Measurements from ENCODE around the gene SUN2. TPM values are rescaled to one million over a fixed set of nuclear protein-coding genes. Genes with fewer than 3 reads are reported as not detected.

SUN2 gene
- total RNA-seq, 3 donors from 2014 or later = 173 to 577 (median 266) TPM

GRCh38 chr22:38684895-38685294 lies 70.9 kb downstream of the SUN2 start:
- TF ChIP-seq POLR2A (IDR thresholded peaks at IDR 0.05) (no peak), POLR2AphosphoS5 (IDR thresholded peaks at IDR 0.05) (no peak), CTCF (IDR thresholded peaks at IDR 0.05) (no peak)
- Histone ChIP-seq H3K4me1 (no peaks in the 10 kb centered on the region), H3K36me3 (no peaks in the 10 kb centered on the region), H3K4me3 (no peak overlapping the region), H3K27me3 (no peaks in the 10 kb centered on the region), H3K9me3 (no peaks in the 10 kb centered on the region), H3K27ac (no peak overlapping the region)
- intact Hi-C loops (cut with DNase I; ENCODE audit: low total_unique reads) = no loop called here
- DNase-seq (ENCODE audit: low spot score in 2 of 2) = peak in 1 of 2 donors; percentile 27

Other genes with a start within 250 kb of the SUN2 start
- 1,000 to 10,000 TPM in 1 of 3 donors, 100 to 1,000 TPM in 2; 586 to 1,018 (median 961) TPM for gene DDX17, start 249.7 kb downstream of the SUN2 start, total RNA-seq
- 1 to 10 TPM; 1.6 to 3.3 (median 2.9) TPM for gene DMC1, start 185.8 kb downstream of the SUN2 start, total RNA-seq
- 1 to 10 TPM in 2 of 3 donors, under 1 TPM in 1; 0.16 to 7.9 (median 6.3) TPM for gene FAM227A, start 99.6 kb downstream of the SUN2 start, total RNA-seq
- 10 to 100 TPM; 18.1 to 21.1 (median 20.0) TPM for gene CBY1, start 99.4 kb downstream of the SUN2 start, total RNA-seq
- 10 to 100 TPM; 30.6 to 37.3 (median 32.8) TPM for gene TOMM22, start 74.0 kb downstream of the SUN2 start, total RNA-seq
- 10 to 100 TPM; 60.5 to 80.8 (median 61.3) TPM for gene JOSD1, start 55.1 kb downstream of the SUN2 start, total RNA-seq
- gene GTPBP1, start 50.1 kb downstream of the SUN2 start, total RNA-seq = 10 to 100 TPM; 32.3 to 58.7 (median 56.9) TPM
- gene DNAL4, start 38.1 kb upstream of the SUN2 start, total RNA-seq = 10 to 100 TPM; 17.8 to 31.2 (median 21.3) TPM
- 1 to 10 TPM; 3.7 to 4.6 (median 4.5) TPM for gene NPTXR, start 88.0 kb upstream of the SUN2 start, total RNA-seq
- gene CBX6, start 116.2 kb upstream of the SUN2 start, total RNA-seq = 10 to 100 TPM; 20.2 to 34.7 (median 25.9) TPM
- gene APOBEC3A, start 201.6 kb upstream of the SUN2 start, total RNA-seq = under 1 TPM in 1 of 3 donors, not detected in 2; 0.44 TPM
- 1 to 10 TPM in 1 of 3 donors, under 1 TPM in 1, not detected in 1; 0.33 to 2.2 TPM for gene APOBEC3B, start 226.3 kb upstream of the SUN2 start, total RNA-seq